Type B pancreatic cell (in vitro differentiated cells): Measurements from ENCODE around the gene LRRC7. TPM values are rescaled to one million over a fixed set of nuclear protein-coding genes. Genes with fewer than 3 reads are reported as not detected.
A peak's percentile ranks its signal among the peaks of the same experiment; 100 is the strongest.

ENCODE experiments used
- DNase-seq: peaks from one replicate; pipeline ENCODE4 v3.0.0; 2021; ENCODE audit warnings: mixed read lengths; ENCODE audit not compliant: unreplicated experiment; ENCODE audit errors: extremely low spot score
- H3K27ac Mint-ChIP-seq: 2 replicates; pipeline ENCODE4 v1.8.0; 2021; ENCODE audit warnings: mild to moderate bottlenecking, mixed read lengths
- H3K27me3 Mint-ChIP-seq: 2 replicates; pipeline ENCODE4 v1.8.0; 2021; ENCODE audit warnings: mixed read lengths
- H3K36me3 Mint-ChIP-seq: 2 replicates; pipeline ENCODE4 v1.8.0; 2021; ENCODE audit warnings: mixed read lengths
- H3K4me1 Mint-ChIP-seq: one replicate; pipeline ENCODE4 v1.8.0; 2021; ENCODE audit warnings: mixed read lengths; ENCODE audit not compliant: unreplicated experiment
- H3K4me3 Mint-ChIP-seq: 2 replicates; pipeline ENCODE4 v1.8.0; 2021; ENCODE audit warnings: mild to moderate bottlenecking, mixed read lengths
- H3K9me3 Mint-ChIP-seq: 2 replicates; pipeline ENCODE4 v1.8.0; 2021; ENCODE audit warnings: mixed read lengths
- CTCF ChIP-seq: fragments of 200-600 bp; sonication (generic); conservative IDR thresholded peaks from 2 replicates; pipeline ENCODE4 v1.5.0; 2021; ENCODE audit warnings: antibody characterized with exemption, mild to moderate bottlenecking
- total RNA-seq: library from RNA; stranded (reverse); gene quantifications from 2 replicates; pipeline ENCODE4 v1.2.1, GENCODE V29; 2021; ENCODE audit warnings: low replicate concordance

The LRRC7 gene
- total RNA-seq, 1 donor from 2014 or later, result 2.8 TPM

DNA sequence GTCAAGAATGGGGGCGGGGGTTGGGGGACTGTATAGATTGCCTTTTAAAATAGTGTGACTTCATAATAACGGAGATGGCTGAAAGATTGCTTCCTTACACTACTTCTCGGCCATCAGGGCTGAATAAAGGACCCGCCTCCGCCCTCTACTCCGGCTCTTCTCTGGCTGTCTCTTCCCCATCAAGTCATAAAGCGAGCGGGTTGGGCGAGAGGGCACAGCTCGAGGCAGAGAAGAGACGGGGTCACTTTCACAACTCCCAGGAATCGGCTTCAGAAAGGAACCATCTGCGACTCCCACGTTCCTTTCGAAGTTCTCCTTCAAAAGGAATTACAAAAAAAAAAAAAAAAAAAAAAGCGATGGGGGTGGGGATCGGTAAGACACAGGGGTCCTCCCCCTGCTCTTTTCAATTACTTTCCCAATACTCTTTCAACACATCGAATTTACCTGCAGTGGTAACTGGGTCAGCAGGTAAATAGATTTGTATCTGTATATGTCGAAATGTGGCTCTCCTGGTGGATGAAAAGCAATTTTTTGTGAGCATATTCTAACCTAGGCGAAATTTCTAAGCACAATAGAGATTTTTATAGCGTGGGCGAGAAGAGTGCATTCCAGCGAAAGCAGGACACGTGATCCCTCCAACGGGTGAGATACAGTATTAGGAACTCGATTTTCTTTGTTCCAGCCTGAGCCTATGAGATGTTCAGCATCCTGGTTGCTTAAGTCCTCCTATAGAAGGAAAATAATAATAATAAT is 2.0 kb downstream of the LRRC7 start:
- Mint-ChIP-seq H3K4me3 (peak overlapping the region; percentile 94), H3K4me1 (peaks cover 8% of the 10 kb centered on the region), H3K9me3 (no peaks in the 10 kb centered on the region), H3K27me3 (peaks cover 77% of the 10 kb centered on the region), H3K36me3 (no peaks in the 10 kb centered on the region), H3K27ac (no peak overlapping the region)
- no peak for DNase-seq
- no peak for TF ChIP-seq CTCF

- H3K9me3 Mint-ChIP-seq, result no peaks in the 10 kb centered on the region
- no peak for TF ChIP-seq CTCF
- H3K4me1 Mint-ChIP-seq, result peaks cover 8% of the 10 kb centered on the region
- peak overlapping the region; percentile 52 for H3K27ac Mint-ChIP-seq
- peak overlapping the region; percentile 77 for H3K4me3 Mint-ChIP-seq
- no peak for DNase-seq
- H3K27me3 Mint-ChIP-seq, result peaks cover 71% of the 10 kb centered on the region
- no peaks in the 10 kb centered on the region for H3K36me3 Mint-ChIP-seq
These were observed 2.6 kb downstream of the LRRC7 start for GRCh38 chr1:69570356-69570755.

DNA sequence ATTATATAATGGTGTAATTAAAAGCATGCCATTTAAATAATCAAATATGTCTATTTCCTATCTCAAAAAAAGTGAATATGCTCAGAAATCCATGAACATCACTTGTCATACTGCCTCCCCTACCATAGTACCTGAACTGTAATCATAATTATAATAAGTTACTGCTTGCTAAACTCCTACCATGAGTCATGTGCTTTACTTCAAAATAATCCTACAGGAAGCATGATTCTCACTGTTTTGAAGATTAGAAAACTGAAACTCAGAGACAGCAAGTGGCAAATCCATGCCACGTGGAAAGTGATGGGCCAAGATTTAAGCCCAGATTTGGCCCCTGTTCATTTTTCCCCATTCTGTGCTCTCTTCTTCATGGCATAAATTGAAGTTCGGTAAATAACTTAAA is 5.2 kb downstream of the LRRC7 start:
- TF ChIP-seq CTCF, result no peak
- peaks cover 51% of the 10 kb centered on the region for H3K27me3 Mint-ChIP-seq

DNA sequence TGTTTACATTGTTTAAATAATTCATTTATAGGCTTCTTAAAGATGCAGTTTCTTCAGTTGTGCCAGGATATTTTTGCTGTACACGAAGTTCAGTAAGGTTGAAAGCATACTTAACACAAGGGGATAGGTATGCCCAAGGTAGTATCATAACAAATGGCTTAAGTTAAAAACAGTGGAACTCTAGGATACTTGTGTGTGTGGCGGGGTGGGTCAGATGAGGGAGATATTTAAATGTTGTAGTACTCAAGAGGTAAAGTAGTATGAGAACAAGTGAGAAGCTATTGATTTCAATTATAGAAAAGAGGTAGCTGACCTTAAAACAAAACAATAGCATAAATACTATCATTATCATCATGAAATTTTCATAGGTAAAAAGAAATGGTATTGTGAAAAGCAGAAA is 6.2 kb downstream of the LRRC7 start:
- DNase-seq, result no peak
- no peak overlapping the region for H3K4me3 Mint-ChIP-seq
- no peak overlapping the region for H3K27ac Mint-ChIP-seq
- no peaks in the 10 kb centered on the region for H3K9me3 Mint-ChIP-seq
- no peak for TF ChIP-seq CTCF
- no peaks in the 10 kb centered on the region for H3K36me3 Mint-ChIP-seq
- H3K27me3 Mint-ChIP-seq, result peaks cover 43% of the 10 kb centered on the region
- peaks cover 6% of the 10 kb centered on the region for H3K4me1 Mint-ChIP-seq

More for the DNA sequence above, 5.2 kb downstream of the LRRC7 start:
- H3K4me1 Mint-ChIP-seq, result peaks cover 8% of the 10 kb centered on the region
- DNase-seq, result no peak
- no peaks in the 10 kb centered on the region for H3K36me3 Mint-ChIP-seq
- no peak overlapping the region for H3K4me3 Mint-ChIP-seq
- no peaks in the 10 kb centered on the region for H3K9me3 Mint-ChIP-seq
- no peak overlapping the region for H3K27ac Mint-ChIP-seq

- no peak for DNase-seq
- H3K4me1 Mint-ChIP-seq, result no peaks in the 10 kb centered on the region
- H3K4me3 Mint-ChIP-seq, result no peak overlapping the region
- peaks cover 10% of the 10 kb centered on the region for H3K27me3 Mint-ChIP-seq
- no peaks in the 10 kb centered on the region for H3K36me3 Mint-ChIP-seq
- H3K9me3 Mint-ChIP-seq, result no peaks in the 10 kb centered on the region
- TF ChIP-seq CTCF, result no peak
- H3K27ac Mint-ChIP-seq, result no peak overlapping the region
These were observed 17.9 kb downstream of the LRRC7 start for GRCh38 chr1:69585666-69586065.
